ENCODE measurements around the gene SF3B2. TPM values are rescaled to one million over a fixed set of nuclear protein-coding genes. Genes with fewer than 3 reads are reported as not detected.

The SF3B2 gene
- total and polyA plus RNA-seq, 8 donors = 64.4 to 118 (median 83.3) TPM

DNA sequence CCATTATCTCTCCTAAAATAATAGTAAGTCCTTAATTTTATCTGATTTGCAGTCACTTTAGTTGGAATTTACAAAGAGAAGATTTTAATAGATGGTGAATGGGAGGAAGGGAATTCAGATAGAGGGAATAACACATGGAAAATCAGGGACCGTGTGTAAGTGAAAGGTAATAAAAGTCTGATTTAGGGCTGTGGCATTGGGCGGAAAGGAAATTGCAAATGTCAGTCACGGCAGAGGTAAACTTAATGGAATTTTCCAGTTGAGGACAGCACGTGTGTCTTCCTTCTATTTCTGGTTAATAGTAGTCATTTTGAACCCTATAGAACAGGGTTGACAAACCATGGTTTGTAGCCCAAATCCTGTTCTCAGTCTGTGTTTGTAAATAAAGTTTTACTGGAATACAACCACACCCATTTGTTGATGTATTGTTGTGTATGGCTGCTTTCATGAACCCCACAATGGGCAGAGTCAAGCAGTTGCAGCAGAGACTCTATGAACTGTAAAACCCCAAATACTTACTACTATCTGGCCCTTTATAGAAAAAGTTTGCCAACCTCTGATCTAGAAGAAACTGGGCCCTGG lies 52.0 kb downstream of the SF3B2 start:
- DNase-seq (no peak), ATAC-seq (no peak), FAIRE-seq (no peak)
- H3K4me1 ChIP-seq = peaks cover 4 to 14% (median 10%) of the 10 kb centered on the region in 3 donors
- TF ChIP-seq, protein P1, sequence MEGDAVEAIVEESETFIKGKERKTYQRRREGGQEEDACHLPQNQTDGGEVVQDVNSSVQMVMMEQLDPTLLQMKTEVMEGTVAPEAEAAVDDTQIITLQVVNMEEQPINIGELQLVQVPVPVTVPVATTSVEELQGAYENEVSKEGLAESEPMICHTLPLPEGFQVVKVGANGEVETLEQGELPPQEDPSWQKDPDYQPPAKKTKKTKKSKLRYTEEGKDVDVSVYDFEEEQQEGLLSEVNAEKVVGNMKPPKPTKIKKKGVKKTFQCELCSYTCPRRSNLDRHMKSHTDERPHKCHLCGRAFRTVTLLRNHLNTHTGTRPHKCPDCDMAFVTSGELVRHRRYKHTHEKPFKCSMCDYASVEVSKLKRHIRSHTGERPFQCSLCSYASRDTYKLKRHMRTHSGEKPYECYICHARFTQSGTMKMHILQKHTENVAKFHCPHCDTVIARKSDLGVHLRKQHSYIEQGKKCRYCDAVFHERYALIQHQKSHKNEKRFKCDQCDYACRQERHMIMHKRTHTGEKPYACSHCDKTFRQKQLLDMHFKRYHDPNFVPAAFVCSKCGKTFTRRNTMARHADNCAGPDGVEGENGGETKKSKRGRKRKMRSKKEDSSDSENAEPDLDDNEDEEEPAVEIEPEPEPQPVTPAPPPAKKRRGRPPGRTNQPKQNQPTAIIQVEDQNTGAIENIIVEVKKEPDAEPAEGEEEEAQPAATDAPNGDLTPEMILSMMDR (IDR thresholded peaks at IDR 0.05) = no peak
- H3K4me3 ChIP-seq = no peak overlapping the region
- intact Hi-C loops (cut with DNase I) = no loop called here
- no peaks in the 10 kb centered on the region for H3K27me3 ChIP-seq
- H3K9me3 ChIP-seq = no peaks in the 10 kb centered on the region
- H3K36me3 ChIP-seq = no peaks in the 10 kb centered on the region
- WGBS, 2 donors = 94% methylated on average over 4 of the region's 4 CpGs
- H3K27ac ChIP-seq = no peak overlapping the region

DNA sequence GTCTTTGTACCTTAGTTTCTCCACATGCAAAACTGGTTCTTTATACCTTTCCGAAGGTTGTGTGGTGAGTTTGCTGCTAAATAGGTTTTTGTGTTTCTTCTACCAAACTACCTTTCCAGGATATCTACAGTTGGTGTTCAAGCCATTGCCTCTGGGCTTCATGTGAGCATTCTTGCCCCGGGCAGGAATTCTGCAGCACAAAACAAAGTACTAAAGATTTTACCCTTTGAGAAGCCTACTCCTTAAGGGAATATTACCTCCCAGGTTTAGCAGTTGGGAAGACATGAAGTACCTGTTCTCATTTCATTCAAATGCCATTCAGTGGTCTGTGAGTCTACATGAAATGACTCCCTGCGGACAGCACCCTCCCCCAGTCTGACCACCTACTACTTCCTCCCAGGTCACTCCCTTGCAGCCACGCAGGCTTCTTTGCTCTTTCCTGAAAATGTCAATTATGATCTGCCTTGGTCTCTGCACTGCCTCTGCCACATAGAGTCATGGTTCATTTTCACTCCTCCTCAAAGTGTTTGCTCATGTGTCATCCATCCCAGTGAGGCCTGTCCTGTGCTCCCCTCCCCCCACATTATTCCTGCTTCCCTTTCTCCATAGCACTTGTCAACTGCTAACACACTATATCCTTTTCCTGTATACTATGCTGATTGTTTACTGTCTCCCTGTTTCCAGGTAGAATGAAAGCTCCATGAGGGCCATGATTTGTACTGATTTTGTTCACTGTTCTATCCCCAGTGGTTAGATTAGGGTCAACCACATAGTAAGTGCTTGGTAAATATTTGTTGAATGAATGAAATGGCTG lies 54.8 kb downstream of the SF3B2 start:
- H3K36me3 ChIP-seq = no peaks in the 10 kb centered on the region
- no peak for FAIRE-seq
- intact Hi-C loops (cut with DNase I) = no loop called here
- no peak overlapping the region for H3K4me3 ChIP-seq
- no peak for ATAC-seq
- H3K4me1 ChIP-seq = peaks cover 0 to 7% (median 0%) of the 10 kb centered on the region in 3 donors
- no peaks in the 10 kb centered on the region for H3K9me3 ChIP-seq
- DNase-seq = no peak
- 88 to 94% methylated on average over 4 of the region's 4 CpGs for WGBS, 2 donors
- no peak overlapping the region for H3K27ac ChIP-seq
- TF ChIP-seq, protein P1 (IDR thresholded peaks at IDR 0.05) = no peak
- H3K27me3 ChIP-seq = no peaks in the 10 kb centered on the region

DNA sequence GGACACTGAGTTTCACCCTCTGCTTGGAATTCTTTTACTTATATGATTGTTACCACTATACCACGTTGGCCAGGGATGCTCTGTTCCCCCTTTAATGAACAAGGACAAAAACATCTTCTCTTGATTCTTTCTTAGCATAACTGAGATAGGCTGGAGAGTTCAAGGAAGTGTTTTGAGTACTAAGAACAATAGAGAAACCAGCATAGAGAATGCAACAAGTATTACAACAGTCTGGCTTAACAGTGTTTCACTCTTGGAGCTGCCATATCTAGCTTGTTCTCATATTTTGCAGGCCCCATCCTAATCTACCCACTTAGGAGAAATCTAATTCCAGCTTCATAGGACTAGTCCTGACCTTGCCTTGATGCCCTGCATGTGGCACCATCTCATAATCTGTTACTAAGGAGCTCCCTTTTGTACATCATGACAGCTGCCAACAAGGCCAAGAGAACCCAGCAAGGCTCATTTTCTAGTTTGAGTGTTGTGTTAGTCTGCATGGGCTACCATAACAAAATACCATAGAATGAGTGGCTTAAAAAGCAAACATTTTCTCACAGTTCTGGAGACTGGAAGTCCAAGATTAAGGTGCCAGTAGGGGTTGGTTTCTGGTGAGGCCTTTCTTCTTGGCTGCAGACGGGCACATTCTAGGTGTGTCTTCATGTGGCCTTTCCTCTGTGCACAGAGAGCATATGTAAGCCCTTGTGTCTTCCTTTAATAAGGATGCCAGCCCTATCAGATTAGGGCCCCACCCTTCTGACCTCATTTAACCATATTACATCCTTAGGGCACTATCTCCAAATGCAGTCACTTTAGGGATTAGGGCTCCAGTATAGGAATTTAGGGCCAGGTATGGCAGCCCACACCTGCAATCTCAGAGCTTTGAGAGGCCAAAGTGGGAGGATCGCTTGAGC lies 55.7 kb downstream of the SF3B2 start:
- WGBS, 2 donors = 93 to 97% methylated on average over 3 of the region's 3 CpGs

DNA sequence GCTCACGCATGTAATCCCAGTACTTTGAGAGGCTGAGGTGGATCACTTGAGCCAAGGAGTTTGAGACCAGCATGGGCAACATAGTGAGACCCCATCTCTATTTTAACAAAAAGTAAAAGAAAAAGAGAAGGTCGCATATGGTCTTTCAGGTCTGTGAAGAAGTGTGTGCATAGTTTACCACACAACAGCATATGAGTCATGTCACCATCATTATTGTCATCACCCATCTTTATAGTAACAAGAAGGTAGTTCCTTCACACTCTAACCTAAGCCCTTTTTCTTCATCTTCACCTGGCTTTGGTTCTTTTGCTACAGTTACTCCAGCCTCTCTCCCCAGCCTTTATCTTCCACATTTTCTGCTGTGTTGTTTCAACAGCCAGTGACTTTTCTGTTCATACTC lies 57.1 kb downstream of the SF3B2 start:
- FAIRE-seq = no peak
- intact Hi-C loops (cut with DNase I) = no loop called here
- TF ChIP-seq, protein P1 (IDR thresholded peaks at IDR 0.05) = no peak

More for the DNA sequence above, 55.7 kb downstream of the SF3B2 start:
- Histone ChIP-seq H3K9me3 (no peaks in the 10 kb centered on the region), H3K36me3 (no peaks in the 10 kb centered on the region), H3K4me1 (peaks cover 0 to 15% (median 0%) of the 10 kb centered on the region in 3 donors), H3K27ac (no peak overlapping the region), H3K27me3 (no peaks in the 10 kb centered on the region), H3K4me3 (no peak overlapping the region)
- no peak for ATAC-seq
- intact Hi-C loops (cut with DNase I) = no loop called here
- TF ChIP-seq, protein P1 (IDR thresholded peaks at IDR 0.05) = no peak
- DNase-seq = no peak
- no peak for FAIRE-seq

More for the DNA sequence above, 57.1 kb downstream of the SF3B2 start:
- H3K27me3 ChIP-seq = no peaks in the 10 kb centered on the region
- H3K27ac ChIP-seq = no peak overlapping the region
- no peak overlapping the region for H3K4me3 ChIP-seq
- H3K36me3 ChIP-seq = no peaks in the 10 kb centered on the region
- H3K4me1 ChIP-seq = peaks cover 0 to 24% (median 0%) of the 10 kb centered on the region in 3 donors
- H3K9me3 ChIP-seq = no peaks in the 10 kb centered on the region
- 94 to 100% methylated on average over 2 of the region's 2 CpGs for WGBS, 2 donors
- ATAC-seq = no peak
- no peak for DNase-seq
